ENCODE results near the gene BCAS3. TPM values are rescaled to one million over a fixed set of nuclear protein-coding genes. Genes with fewer than 3 reads are reported as not detected.
"Not testable (repeated sequence)": the region's sequence is repeated elsewhere in the genome, so short reads cannot be mapped to it uniquely, and the experiment has no call there.

The BCAS3 gene
- total RNA-seq, 1 donor from 2014 or later = 40.8 TPM

DNA sequence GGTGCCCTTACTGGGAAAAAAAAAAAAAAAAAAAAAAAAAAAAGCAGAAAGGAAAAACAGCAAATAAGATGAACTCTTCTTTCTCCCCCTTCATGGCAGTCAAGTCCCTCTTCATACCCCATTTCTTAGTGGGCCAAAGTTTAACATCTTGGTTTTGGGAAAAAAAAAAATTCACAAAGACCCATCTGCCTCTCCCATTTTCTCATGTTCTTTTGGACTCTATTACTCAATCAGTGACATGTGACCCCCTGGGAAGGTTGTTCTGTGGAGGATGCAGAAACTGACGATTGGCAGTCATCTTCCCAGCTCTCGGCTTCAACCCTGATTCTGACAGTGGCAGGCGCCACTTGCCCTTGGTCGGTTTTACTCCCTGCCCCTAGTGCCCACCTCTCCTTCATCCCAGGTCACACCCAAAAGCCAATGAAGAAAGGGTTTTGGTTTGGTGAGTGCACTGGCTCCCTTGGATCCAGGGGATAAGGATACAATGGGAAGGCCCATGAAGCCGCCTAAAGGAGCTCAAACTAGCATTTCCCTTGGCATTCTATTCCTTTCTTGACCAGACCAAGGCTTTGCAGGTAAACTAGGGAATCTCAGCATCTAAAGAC, 661.3 kb downstream of the BCAS3 start:
- FAIRE-seq (no peak), DNase-seq (ENCODE audit: low spot score in 2 of 2) (no peak)

GRCh38 chr17:61340431-61341209, 663.0 kb downstream of the BCAS3 start:
- DNase-seq (ENCODE audit: low spot score in 2 of 2) = no peak
- no peak for FAIRE-seq

DNA sequence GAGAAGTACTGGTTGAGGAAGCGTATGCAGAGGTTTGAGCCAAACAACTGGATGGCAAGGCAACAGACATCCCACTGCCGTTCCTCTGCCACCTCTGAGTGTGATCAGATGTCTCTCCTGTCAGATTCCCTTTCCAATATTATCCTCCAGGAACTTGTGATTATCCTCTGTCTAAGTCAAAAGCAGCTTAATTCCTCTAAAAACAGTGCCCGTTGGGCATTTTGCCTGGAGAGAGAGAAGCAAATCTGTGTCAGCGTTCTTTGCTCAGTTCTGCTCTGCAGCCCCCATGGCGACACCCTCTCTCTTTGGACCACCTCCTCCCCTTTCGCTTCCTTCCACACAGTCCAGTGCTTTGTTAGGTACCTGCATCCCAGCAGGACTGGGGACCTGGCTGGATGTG, 665.9 kb downstream of the BCAS3 start:
- no peak for FAIRE-seq
- no peak for DNase-seq (ENCODE audit: low spot score in 2 of 2)

- FAIRE-seq = no peak
- no peak for DNase-seq (ENCODE audit: low spot score in 2 of 2)
Observed at GRCh38 chr17:61345061-61345460, 667.4 kb downstream of the BCAS3 start.

DNA sequence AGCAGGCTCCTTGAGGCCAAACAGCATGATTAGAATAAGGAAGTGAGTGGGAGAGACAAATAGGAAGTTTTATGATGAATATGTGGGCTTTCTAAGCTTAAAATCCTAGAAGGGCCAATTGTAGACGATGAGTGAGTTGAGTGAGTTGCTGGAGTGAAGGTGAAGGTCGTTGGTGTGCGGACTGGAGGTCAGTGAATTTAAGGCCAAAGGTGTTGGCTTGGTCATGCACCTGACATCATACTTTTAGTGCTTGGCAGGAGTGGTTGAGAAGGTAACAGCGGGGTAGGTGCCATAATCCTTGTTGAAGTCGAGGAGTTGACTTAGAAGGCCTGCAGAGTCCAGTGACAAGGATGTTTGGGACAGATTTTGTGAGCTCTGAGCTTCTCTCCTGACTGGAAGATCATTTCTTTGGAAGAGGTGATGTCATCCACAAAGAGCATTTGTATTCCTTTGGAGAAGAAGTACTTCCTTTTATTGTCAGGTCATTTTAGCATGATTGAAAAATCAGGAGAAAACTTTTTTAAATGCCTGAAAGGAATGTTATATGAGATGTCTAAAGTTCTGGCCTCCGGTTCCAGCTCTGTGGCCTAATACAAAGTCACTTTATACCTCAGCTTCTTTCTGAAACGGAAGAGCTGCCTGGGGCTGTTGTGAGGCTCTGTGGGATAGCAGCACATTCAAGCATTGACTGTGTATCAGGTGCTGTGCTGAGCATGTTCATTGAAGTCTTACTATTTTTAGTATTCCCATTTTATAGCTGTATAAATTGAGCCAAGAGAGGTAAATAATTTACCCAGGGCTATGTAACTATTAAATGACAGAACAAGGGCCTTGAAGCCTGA, 668.4 kb downstream of the BCAS3 start:
- DNase-seq (ENCODE audit: low spot score in 2 of 2) (no peak), FAIRE-seq (no peak)

DNA sequence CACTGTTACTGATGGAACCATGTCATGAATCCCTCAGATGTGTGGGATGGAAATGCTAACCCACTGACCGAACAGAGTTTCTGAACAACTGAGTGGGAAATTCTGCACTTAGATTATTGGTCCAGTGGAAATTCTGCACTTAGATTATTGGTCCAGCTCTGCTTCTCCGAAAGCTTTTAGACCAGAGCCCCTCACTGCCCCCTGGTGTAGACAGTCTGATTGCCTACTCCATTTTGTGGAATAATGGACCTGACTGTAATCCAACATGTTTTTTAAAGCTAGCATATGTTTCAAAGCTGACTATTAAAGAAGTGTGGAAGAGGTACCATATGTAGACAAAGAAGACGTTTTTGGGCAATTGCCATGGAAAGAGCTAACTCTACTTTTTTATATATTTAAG, 671.7 kb downstream of the BCAS3 start:
- FAIRE-seq = no peak

GRCh38 chr17:61351745-61352407, 674.2 kb downstream of the BCAS3 start:
- no peak for DNase-seq (ENCODE audit: low spot score in 2 of 2)
- FAIRE-seq = no peak

More for the DNA sequence above, 671.7 kb downstream of the BCAS3 start:
- DNase-seq (ENCODE audit: low spot score in 2 of 2) = no peak

DNA sequence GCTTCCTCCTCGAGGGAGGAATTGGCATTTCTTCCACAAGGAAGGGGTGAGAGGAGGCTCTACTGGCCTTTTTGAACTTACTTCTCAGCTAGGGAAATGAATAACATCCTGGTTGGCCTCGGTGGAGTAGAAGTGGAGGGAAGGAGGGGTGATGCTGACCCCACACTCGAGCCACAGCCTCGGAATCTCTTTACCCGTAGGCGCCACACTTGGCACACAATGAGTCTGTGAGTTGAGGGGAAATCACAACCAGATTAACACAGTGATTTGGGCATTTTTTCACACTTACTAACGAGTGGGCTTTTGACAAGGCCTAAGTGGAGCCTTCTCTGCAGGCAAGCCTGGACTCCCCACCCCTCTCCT, 674.7 kb downstream of the BCAS3 start:
- FAIRE-seq = no peak
- DNase-seq (ENCODE audit: low spot score in 2 of 2) = no peak

GRCh38 chr17:61352781-61353491, 675.3 kb downstream of the BCAS3 start:
- DNase-seq (ENCODE audit: low spot score in 2 of 2) (no peak), FAIRE-seq (no peak)

GRCh38 chr17:61353615-61354014, 676.0 kb downstream of the BCAS3 start:
- no peak for DNase-seq (ENCODE audit: low spot score in 2 of 2)
- FAIRE-seq = no peak

DNA sequence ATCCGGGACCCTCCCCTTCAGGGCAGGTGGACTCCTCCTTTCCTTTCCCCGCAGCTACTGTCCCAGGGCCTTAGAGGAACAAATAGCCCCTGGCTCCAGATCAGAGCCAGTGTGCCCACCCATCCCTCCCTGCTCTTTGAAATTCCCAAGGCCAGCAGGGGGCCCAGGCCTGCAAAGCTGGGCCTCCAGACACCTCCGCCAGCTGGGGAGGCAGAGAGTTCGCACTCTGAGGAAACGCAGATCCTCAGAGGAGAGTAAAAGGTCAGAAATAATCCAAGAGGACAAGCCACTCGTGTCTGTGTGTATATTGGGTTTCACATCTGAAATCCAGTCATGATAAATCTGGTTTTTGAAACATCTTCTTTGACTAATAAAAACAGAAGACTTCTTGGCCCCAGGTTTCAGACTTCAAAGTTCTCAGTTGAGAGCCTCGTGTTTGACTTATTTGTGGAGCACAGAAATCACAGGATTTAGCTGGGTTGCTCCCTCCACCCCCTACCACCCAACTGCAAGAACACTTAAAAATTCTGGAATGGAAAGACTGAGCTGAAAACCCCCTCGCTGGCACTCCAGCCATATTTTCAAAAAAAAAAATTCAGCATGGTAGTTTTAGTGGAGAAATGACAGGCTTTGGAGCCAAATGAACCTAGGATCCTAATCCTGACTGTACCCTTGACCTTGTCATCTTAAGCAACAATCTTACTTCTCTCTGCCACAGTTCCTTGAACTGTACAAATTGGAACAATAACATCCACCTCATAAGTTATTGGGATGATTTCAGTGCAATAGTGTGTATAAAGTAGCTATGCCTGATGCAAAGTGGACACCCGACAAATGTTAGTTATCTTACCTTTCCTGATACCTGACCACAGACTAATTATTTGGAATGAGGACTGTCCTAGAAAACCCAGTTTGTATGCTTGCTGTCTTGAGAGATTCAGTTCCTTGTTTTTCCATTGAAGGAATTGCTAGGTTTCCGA, 677.5 kb downstream of the BCAS3 start:
- FAIRE-seq (no peak), DNase-seq (ENCODE audit: low spot score in 2 of 2) (no peak)

GRCh38 chr17:61357061-61357460, 679.4 kb downstream of the BCAS3 start:
- DNase-seq (ENCODE audit: low spot score in 2 of 2); FAIRE-seq: not testable (repeated sequence)

GRCh38 chr17:61359513-61359912, 681.9 kb downstream of the BCAS3 start:
- DNase-seq (ENCODE audit: low spot score in 2 of 2); FAIRE-seq: not testable (repeated sequence)

GRCh38 chr17:61360318-61360943, 682.8 kb downstream of the BCAS3 start:
- no peak for DNase-seq (ENCODE audit: low spot score in 2 of 2)
- no peak for FAIRE-seq

DNA sequence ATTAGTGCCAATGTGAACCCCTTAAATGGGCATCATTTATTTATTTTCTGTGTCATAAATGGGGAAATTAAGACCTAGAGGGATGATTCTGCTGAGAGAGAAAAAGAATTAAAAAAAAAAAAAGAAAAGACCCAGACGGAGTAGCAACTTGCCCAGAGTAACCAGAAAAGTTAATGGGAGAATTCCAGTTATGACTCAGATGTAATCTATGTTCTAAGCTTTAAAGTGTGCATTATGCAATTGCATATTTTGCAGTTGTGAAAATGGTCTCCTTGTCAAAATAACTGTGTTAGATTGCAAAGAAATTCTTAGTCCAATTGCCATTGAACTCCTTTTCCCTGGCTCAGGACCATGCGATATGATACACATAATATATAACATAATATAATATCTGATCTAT, 683.4 kb downstream of the BCAS3 start:
- FAIRE-seq = no peak
- no peak for DNase-seq (ENCODE audit: low spot score in 2 of 2)

DNA sequence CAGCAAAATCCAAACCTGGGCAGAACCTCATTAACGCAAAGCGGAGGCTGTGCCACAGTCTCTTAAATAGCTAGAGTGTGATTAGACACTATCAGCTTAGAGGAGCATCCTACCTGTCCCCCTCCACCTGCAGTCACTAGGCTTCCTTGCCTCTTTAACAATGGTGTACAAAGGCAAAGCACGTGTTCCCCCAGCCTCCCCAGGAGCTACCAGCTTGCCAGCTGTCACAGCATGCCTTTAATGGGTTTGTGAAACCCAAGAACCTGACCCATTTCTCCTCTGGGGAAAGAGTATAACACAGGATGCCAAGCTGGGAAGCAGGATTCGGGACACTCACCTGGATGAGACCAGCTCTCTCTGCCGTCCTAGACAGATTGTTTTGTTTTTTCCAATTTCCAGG, 684.7 kb downstream of the BCAS3 start:
- DNase-seq (ENCODE audit: low spot score in 2 of 2) = no peak
- FAIRE-seq = no peak

DNA sequence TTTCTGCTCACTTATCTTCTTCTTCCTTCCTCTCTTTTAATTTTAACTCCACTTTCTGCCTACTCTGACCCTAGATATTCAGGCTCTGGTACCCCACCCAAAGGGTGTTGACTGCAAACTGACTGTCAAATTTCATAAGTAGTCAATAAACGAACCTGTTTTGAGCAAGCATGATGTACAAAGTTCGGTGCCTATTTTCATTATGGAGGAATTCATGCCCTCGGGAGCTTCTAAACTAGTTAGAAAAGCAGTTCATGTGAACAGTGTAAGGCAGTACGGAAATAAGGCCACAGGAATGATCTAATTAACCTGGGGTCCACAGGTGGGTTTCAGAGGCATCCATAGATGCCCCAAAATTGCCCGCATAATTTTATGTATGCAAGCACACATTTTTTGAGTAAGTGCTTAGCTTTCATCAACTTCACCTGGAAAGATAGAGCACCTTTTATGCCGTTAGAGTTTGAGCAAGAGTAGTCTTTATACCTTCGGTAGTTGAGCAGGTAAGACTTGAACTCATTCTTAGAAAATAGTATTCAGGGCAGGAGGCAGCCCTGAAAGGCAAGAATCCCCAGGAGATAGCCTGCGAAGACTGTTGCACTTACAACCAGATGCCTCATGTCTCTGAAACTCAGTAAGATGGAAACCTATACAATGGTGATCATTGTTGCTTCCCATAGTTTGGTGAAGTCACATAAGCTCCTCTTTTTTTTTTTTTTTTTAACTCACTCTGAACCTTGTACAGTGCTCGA, 685.4 kb downstream of the BCAS3 start:
- no peak for DNase-seq (ENCODE audit: low spot score in 2 of 2)
- no peak for FAIRE-seq

All from frontal cortex (tissue), 4 donors.